OCI-LY3 (cell line): ENCODE data around the gene OPCML.

Source experiments
- CTCF ChIP-seq: fragments of 200-600, 300-600 bp; sonication (generic); IDR thresholded peaks from 2 replicates; pipeline ENCODE4 v1.5.1; 2014; ENCODE audit warnings: antibody characterized with exemption, low read length, low read depth
- EZH2phosphoT487 ChIP-seq: fragments of 200-600 bp; shearing (Covaris generic); IDR thresholded peaks from 2 replicates; pipeline ENCODE4 v1.6.1; 2018; ENCODE audit warnings: antibody characterized with exemption, mixed run types, low read depth

GRCh38 chr11:132864811-132865576 is 667.3 kb downstream of the OPCML start:
- no peak for TF ChIP-seq CTCF
- TF ChIP-seq EZH2phosphoT487: no peak
